Fibroblast of the aortic adventitia (primary cell): Measurements from ENCODE around the gene PLPP1. TPM values are rescaled to one million over a fixed set of nuclear protein-coding genes. Genes with fewer than 3 reads are reported as not detected.
A peak's percentile ranks its signal among the peaks of the same experiment; 100 is the strongest.

Experiments
- DNase-seq: peaks from one replicate; pipeline ENCODE4 v3.0.0-alpha.2; 2010; ENCODE audit warnings: low read depth
- H3K4me3 ChIP-seq: 2 replicates; pipeline ENCODE4 v1.5.1; 2011; ENCODE audit warnings: low read depth, mild to moderate bottlenecking, control low read depth, low read length, moderate library complexity
- CTCF ChIP-seq: IDR thresholded peaks from 2 replicates; pipeline ENCODE4 v1.5.1; 2011; ENCODE audit warnings: mild to moderate bottlenecking, low read length, control low read depth, inconsistent platforms; ENCODE audit not compliant: insufficient read depth
- total RNA-seq: library from RNA; depleted of rRNA; stranded (reverse); fragments of >200 nt; gene quantifications from 2 replicates; pipeline ENCODE4 v1.2.3, GENCODE V29; 2012; ENCODE audit warnings: low replicate concordance

The PLPP1 gene
- total RNA-seq, 1 donor = 71.8 TPM

GRCh38 chr5:55437859-55438206 lies 96.9 kb downstream of the PLPP1 start:
- H3K4me3 ChIP-seq = no peak overlapping the region
- no peak for TF ChIP-seq CTCF
- no peak for DNase-seq

DNA sequence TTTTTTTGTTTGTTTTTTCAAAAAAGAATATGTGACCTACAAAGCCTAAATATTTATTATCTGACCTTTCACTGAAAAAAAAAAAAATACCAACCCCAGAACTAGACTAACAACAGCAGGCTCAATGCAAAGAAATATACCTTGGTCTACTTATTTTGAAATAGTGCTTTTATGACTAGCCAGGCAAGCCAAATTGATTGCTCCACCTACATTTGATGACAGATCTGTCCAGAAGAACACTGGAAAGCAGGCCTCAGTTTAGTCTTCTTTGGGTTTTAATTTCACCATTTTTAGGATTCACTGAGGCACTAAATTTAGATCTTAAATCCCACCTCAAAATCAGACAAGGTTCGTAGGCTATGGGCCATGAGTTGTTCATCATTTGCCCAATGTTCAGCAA lies 97.3 kb downstream of the PLPP1 start:
- DNase-seq = peak; percentile 28
- TF ChIP-seq CTCF = no peak
- H3K4me3 ChIP-seq = no peak overlapping the region

DNA sequence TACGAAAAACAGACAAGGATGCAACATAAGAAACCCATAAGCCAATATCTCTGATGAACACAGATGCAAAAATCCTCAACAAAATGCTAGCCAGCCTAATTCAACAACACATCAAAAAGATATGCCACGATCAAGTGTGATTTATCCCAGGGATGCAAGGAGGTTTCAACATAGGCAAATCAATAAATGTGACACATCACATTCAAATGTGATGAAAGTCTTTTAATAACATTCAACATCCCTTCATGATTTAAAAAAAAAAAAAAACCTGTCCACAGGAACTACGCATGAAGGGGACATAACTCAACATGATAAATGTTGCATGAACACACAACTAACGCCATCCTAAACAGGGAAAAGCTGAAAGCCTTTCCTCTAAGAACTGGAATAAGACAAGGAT lies 102.2 kb downstream of the PLPP1 start:
- no peak for DNase-seq
- no peak for TF ChIP-seq CTCF
- no peak overlapping the region for H3K4me3 ChIP-seq

DNA sequence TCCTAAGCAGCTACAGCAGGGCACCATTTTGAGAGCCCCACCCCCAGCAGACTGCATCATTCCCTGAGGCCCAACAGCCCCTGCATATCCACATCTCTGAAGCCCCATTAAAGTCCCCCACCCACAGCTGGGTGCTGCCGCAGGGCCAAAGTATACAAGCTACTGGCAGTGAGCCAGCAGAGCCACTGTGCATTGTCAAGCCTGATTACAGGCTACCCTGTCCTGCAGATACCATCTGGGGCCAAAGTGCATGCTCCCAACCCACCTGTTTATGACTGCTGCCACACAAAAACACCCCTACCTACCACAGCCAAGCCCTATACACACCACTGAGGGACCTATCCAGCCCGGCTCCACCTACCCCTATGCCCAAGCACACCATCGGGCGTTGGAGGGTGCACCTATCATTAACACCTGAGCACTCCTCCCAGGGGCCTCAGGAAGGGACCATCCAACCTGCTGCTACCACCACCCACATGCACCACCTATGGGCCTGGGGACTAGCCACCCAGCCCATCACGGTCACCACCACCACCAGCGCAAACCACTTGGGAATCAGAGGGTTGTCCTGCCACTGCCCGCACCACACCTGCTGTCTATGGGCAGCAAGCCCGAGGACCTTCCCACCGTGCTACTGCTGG lies 105.0 kb downstream of the PLPP1 start:
- DNase-seq = no peak
- no peak for TF ChIP-seq CTCF
- no peak overlapping the region for H3K4me3 ChIP-seq

DNA sequence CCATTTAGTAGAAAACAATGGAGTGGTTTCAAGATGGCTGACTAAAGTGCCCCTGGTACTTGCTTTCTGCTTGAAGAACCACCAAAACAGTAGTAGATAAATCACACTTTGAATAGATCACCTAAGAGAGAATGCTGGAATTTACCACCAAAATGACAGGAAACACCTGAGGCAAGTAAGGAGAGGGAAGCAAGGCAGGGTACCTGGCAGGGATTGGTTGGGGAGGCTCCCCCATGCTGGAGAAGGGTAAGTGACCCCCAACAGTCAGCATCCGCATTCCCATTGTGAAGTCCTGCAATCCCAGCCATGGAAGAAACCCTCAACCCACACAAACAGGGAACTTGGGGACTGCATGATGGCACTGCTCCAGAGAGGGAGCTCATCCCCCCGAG lies 105.5 kb downstream of the PLPP1 start:
- H3K4me3 ChIP-seq = no peak overlapping the region
- TF ChIP-seq CTCF = no peak
- no peak for DNase-seq

GRCh38 chr5:55427157-55427556 lies 107.6 kb downstream of the PLPP1 start:
- peak; percentile 87 for DNase-seq
- TF ChIP-seq CTCF = no peak
- H3K4me3 ChIP-seq = no peak overlapping the region

DNA sequence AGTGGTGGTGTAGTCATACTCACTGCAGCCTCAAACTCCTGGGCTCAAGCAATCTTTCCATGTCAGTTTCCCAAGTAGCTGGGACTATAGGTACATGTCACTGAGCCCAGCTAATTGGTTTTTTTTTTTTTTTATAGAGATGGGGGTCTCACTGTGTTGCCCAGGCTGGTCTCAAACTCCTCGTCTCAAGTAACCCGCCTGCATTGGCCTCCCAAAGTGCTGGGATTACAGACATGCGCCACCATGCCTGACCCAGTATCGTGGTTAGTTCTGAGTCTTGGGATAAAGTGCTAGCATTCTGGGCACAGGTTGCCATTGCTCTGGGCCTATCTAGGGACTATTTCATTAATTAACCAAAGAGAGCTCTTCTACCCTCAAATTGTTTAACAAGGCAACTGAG lies 108.3 kb downstream of the PLPP1 start:
- DNase-seq = no peak
- TF ChIP-seq CTCF = no peak

More for the DNA sequence above, 108.3 kb downstream of the PLPP1 start:
- H3K4me3 ChIP-seq = no peak overlapping the region
